ENCODE data around the gene C19orf85.
A peak's percentile ranks its signal among the peaks of the same experiment; 100 is the strongest.
"Not testable (repeated sequence)": the region's sequence is repeated elsewhere in the genome, so short reads cannot be mapped to it uniquely, and the experiment has no call there.

The C19orf85 gene

DNA sequence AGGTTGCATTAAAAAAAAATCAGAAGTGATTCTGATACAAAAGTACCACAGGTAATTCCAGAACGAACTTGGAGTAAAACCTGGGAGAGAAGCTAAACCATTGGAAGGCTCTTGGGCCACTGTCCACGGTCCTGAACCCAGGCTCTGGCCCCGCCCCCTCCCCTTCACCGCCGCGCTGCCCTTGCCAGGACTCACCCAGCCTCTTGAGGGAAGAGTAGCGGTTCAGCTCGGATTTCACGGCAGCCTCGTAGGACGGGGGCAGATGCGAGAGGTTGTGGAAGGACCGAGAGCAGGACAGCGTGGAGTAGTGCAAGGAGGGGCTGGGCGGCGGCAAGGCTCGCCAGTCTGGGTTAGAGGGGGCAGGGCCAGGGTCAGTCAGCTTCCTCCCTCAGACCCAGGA is 27.1 kb downstream of the C19orf85 start:
- DNase-seq: peak in 1 of 2 experiments; percentile 42

GRCh38 chr19:55436847-55437246 is 27.7 kb downstream of the C19orf85 start:
- DNase-seq: no peak

DNA sequence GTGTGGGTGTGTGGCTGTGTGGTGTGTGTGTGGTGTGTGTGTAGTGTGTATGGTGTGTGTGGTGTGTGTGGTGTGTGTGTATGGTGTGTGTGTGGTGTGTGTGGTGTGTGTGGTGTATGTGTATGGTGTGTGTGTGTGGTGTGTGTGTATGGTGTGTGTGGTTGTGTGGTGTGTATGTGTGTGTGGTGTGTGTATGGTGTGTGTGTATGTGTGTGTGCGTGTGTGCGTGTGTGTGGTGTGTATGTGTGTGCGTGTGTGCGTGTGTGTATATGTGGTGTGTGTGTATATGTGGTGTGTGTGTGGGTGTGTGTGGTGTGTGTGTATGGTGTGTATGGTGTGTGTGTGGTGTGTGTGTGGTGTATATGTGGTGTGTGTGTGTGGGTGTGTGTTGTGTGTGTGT is 29.5 kb downstream of the C19orf85 start:
- DNase-seq: no peak

DNA sequence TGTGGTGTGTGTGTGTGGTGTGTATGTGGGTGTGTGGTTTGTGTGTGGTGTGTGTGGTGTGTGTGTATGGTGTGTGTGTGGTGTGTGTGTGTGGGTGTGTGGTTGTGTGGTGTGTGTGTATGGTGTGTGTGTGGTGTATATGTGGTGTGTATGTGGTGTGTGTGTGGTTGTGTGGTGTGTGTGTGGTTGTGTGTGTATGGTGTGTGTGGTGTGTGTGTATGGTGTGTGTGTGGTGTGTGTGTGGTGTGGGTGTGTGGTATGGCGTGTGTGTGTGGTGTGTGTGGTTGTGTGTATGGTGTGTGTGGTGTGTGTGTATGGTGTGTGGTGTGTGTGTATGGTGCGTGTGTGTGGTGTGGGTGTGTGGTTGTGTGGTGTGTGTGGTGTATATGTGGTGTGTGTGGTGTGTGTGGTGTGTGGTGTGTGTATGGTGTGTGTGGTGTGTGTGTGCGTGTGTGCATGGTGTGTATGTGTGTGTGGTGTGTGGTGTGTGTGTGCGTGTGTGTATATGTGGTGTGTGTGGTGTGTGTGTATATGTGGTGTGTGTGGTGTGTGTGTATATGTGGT is 30.1 kb downstream of the C19orf85 start:
- no peak for DNase-seq

DNA sequence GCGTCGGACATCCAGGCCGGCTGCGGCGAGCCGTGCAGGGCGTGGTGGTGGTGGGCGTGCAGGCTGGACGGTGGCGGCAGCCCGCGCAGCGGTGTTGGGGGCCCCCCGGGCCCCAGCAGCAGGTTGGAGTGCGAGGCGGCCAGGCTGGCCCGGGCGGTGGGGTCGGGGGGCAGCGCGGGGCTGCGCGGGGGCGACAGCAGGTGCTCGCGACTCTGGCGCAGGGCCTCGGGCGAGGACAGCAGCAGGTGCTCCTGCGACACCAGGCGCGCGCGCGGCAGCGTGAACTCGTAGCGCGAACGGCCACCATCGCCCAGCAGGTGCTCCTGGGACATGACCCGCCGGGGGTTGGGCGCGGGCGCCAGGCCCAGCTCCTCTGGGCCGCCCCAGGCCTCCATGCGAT is 31.3 kb downstream of the C19orf85 start:
- no peak for DNase-seq

DNA sequence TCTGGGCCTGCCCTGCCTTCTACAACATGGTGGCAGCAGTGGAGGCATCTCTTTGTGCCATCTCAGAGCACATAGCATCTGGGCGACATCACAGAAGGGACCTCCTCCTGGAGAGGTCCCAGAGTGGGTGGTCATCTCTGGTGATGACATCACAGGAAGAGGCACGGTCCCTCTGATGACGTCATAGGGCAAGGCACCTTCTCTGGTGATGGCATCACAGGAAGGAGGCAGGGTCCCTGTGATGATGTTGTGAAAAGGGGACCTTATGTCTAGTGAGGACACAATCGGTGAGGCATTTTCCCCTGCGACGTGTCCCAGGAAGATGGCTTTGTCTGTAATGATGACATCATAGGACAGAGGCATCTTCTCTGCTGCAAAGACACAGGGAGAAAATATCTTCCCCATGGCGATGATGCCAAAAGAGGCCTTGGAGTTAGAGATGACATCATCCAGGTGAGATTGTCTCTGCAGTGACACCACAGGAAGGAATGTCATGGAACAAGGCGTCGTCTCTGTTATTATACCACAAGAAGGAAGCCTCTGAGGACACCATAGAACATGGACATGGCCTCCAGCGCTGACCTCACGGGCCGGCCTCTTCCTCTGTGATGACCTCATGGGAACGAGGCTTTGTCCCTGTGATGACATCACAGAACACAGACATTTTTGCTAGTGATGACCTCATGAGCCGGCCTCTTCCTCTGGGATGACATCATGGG is 32.2 kb downstream of the C19orf85 start:
- no peak for DNase-seq

DNA sequence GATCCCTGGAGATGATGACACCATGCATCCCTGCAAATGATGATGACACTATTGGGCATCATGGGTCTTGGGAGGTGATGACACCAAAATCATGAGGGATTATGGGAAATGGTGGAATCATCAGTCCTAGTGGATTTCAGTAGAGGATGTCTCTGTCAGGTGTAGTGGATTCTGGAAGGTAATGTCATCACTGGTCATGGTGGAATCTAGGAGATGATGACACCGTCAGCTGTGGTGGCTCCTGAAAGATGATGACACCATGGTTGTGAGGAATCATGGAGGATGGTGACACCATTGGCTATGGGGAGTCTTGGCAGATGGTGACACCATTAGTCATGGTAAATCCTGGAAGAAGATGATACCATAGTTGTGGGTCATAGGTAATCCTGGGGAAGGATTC is 33.4 kb downstream of the C19orf85 start:
- no peak for DNase-seq

- DNase-seq: no peak
These were observed 38.5 kb downstream of the C19orf85 start for GRCh38 chr19:55426042-55426441.

DNA sequence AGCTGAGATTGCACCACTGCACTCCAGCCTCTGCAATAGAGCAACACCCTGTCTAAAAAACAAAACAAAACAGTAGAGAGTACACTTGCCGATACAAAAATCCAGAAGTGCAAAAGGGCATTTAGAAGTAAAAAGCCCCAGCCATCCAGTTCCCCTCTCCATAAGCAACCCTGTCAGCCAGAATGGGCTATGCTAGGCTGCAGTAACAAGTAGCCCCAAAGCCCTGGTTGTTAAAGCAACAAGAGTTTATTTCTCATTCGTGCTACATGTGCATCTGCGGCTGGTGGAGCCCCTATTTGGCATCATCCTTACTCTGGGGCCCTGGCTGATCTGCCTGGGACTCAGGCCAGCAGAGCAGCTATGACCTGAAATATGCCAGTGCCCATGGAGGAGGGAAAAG is 40.0 kb downstream of the C19orf85 start:
- no peak for DNase-seq

DNA sequence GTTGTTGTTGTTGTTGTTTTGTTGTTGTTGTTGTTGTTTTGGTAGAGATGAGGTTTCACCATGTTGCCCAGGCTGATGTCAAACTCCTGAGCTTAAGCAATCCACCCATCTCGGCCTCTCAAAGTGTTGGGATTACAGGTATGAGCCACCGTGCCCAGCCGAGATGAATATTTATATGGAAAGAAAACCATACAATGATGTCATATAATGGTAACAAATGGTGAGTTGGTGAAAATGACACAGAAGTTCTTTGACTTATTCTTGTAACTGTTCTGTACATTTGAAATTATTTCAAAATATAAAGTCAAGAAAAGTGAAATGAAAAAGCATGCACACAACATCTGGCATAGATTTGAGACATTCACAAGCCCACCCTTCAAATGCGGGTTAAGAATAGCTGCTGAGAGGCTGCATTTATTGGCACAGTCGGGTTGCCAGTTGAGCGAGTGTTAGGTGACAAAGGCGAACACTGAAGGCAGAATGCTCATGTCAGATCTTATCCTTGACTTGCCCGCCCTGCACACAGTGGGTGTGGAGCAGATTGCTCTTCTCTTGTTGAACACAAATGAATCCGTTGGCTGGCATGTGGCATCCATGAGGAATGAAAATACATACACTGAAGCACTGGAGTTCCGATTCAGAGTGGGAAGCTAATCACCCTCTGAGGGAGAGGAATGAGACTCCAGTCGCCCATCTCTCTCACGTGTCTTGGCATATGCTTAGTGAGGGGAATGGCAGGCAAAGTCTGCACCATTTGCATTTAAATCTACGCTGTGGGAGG is 41.1 kb downstream of the C19orf85 start:
- DNase-seq: peak in 1 of 2 experiments; percentile 12

DNA sequence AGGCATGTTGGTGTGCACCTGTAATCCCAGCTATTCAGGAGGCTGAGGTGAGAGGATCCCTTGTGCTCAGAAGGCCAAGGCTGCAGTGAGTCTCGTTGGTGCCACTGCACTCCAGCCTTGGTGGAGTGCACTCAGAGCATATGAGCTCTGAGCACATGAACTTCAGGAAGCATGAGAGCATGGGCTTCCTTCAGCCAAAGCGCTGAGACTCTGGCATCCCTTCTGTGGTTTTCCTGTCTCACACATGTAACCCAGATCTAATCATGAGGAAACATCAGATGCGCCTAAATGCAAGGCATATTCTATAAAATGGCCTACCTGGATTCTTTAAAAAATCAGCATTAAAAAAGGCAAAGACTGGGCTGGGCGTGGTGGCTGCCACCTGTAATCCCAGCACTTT is 43.3 kb downstream of the C19orf85 start:
- DNase-seq: not testable (repeated sequence)

DNA sequence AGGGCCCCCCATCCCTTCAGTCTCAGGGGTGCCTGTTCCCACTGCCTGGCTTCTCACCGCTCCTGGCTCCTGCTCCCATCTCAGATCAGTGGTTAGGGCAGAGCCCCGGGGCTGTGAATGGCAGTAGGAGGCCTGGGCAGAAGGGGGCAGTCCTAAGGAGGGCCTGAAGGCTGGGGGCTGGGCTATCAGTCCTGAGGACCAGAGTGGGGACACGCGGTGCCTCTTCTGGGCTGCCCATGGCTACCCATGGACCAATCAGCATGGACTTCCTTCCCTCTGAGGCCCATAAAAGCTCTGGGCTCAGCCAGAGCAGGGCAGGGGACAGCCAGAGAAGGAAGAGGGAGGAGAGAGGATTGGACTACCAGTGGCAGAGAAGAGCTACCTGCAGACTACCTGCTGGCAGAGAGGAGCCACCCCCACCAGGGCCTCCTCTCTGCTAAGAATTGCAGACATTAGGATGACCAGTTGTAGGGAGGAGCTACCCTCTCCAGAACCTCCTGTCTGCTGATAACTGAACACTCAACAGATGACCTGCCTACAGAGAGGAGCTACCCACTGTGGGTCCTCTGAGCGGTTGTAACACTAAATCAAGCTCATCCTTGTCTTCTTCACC is 44.8 kb downstream of the C19orf85 start:
- DNase-seq: no peak

- no peak for DNase-seq
These were observed 45.4 kb downstream of the C19orf85 start for GRCh38 chr19:55419103-55419502.

GRCh38 chr19:55418185-55418584 is 46.4 kb downstream of the C19orf85 start:
- DNase-seq: peak; percentile 35 to 88

Data from NCI-H524 (cell line).